ENCODE data around the gene PSMD1.

- TF ChIP-seq CTCF (conservative IDR thresholded peaks at IDR 0.05; ENCODE audit: low read depth, low read length) (no peak), EZH2 (IDR thresholded peaks at IDR 0.05; ENCODE audit: borderline replicate concordance, low read depth, low read length, poor library complexity, severe bottlenecking) (no peak)
These were observed 37.3 kb downstream of the PSMD1 start for GRCh38 chr2:231093933-231094332.
